Measurements from ENCODE around the gene NRBF2.
"Not testable (repeated sequence)": the region's sequence is repeated elsewhere in the genome, so short reads cannot be mapped to it uniquely, and the experiment has no call there.

NRBF2 gene

DNA sequence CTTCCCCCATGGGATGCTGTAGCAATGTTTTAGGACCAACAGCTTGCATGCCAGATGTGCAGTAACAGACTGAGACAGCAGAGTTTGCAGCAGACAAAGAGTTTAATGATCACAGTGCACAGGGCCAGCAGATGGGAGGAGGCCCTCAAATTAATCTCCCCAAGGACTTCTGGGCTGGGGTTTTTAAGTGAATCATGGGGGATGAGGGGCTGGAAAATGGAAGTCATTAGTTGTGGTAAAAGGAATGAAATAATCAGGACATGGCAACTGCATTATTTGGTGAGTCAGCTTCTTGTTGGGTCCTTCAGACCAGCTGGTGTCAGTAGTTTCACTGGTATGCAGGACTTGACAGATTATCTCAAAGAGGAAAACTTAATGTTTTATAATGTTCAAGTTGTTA lies 12.6 kb upstream of the NRBF2 start:
- DNase-seq, result no peak

DNA sequence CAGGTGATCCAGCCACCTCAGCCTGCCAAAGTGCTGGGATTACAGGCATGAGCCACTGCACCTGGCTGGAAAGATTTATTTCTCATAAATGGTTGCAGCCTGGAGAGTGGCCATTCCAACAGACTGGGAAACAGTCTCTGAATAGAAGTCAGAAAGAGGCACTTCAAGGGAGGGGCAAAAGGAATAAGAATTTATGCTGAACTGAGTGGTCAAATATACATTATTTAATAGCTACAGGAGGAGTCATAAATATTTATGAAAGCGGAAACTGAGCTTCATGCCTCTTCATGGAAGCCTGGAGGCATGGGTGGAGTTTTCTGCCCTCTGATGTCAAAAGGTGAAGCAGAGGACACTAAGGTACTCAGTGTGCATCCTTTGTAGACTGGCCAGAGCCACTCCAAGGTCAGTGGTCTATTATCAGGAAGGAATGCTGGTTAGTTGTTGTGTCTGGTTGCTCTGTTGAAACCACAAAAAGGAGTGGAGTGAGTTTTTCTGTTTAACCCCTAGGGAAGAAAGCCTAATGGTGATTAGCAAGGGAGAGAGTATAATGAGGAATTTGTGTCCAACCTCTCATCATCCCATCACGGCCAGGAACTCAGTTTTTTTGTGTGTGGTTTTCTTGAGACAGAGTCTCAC lies 9.3 kb upstream of the NRBF2 start:
- no peak for DNase-seq

DNA sequence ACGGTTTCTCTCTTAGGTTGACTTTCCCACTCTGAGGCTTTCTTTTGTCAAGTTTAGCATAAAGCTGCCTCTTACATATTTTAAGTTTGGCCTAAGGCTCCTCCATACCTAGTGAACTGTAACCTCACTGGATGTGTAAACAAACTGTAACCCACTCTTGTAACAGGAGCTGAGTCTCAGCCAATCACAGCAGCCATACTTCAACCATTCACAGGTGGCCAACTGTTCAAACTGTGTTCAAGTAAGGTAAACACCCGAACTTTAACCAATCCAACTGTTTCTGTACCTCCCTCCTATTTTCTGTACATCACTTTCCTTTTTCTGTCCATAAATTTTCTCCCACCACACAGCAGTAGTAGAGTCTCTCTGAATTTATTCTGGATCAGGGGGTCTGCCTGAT lies 7.7 kb upstream of the NRBF2 start:
- DNase-seq, result no peak

DNA sequence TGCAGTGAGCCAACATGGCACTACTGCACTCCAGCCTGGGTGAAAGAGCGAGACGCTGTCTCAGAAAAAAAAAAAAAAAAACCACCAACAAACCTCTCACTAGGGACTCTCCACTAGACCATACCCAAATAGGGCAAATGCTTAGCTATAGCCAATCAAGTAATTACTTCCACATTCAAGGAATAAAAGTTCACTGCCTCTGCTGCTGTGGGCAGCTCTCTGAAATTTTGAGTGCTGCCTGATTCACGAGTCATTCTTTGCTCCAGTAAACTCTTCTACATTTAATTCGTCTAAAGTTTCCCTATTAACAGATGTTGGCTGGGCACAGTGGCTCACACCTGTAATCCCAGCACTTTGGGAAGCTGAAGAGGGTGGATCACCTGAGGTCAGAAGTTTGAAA lies 4.7 kb upstream of the NRBF2 start:
- no peak for DNase-seq

DNA sequence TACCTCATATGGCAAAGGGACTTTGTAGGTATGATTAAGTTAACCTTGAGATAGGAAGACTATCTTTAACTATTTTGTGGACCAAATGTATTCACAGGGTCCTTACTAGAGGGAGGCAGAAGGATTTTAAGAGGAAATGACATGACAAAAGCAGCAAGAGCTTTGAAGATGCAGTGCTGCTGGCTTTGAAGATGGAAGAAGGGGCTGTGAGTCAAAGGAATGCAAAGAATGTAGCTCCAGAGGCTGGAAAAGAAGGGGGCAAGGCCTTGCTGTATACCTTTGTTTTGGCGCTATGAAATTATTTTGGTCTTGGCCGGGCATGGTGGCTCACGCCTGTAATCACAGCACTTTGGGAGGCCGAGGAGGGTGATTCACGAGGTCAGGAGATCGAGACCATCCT lies 3.2 kb upstream of the NRBF2 start:
- DNase-seq, result no peak

DNA sequence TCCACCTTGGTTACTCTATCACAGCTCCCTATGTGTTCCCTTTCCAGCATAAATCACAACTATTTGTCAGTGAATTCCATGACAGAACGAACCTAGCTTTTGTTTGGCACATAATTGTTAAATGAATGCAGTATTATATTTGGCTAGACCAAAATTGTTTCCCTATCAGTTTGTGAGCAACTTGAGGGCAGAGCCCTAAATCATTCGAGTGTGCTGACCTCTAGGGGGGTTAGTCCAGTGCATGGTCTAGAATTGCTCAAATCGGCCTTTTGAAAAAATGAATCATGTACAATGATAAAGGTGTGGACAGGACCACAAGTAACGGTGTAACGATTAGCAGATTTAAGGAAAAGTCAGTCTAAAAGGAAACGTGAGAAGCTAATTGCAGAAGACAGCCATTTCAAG lies 475 bp upstream of the NRBF2 start:
- DNase-seq, result no peak

DNA sequence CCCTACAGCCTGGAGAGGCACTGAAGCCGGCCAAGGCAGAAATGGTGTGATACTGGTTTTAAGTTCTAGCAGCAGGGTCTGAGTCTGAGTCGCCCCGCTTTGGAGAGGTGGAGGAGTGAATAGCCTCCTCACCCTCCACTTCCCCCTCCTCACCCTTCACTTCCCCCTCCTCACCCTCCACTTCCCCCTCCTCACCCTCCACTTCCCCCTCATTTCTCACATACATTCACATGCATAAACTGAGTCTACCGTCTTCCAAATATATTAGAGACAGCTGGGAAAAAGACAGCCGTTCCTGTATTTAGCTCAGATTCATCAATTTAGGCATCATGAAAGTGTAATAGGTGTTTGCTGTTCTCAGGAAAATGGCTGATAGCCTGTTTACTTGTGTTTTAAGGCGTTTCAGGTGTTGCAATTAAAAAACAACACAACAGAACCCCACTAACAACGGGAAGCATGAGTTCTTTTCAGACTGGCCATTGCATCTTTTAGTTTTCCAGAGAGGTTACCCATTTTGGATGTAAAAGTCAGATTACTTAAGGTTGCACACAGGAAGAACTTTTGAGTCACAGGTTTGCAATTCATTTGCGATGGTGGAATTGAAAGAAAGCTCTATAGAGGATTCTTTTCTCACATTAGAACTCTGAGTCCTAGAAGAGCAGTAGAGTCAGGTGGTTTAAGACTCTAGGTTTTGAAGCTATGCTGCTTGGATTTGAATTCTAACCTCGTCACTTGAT lies 861 bp downstream of the NRBF2 start:
- peak; percentile 9 for DNase-seq

DNA sequence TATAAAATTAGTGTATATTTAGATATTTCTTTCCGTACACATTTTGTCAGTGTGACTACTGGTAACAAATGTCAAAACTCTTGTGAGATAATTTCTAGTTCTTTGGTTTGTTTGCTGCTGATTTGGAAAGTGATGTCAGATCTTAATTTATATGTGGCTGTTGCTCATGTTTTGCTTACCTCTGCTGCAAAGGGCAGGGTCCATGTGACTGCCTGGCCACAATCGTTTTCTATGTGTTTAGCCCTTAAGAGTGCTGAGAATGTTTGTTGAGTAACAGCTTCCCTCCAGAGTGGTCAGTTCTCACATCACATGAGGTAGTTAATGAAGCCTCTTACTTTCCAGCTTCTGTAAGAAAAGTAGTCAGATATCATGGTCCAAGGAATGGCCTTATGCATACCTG lies 4.2 kb downstream of the NRBF2 start:
- no peak for DNase-seq

DNA sequence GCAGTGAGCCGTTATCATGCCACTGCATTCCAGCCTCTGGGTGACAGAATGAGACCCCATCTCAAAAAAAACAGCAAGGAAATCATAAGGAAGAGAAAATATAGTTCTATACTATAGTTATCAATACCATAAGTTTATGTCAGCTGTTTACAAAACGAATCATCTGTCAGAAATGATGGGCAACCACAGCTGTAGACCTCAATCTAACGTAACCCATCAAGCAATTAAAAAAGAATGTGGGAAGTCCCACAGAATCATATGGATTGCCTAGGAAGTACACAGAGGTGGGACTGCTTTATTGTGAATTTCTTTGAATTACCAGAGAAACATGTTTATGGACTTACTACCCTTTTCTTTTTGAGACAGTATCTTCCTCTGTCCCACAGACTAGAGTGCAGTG lies 6.9 kb downstream of the NRBF2 start:
- DNase-seq, result no peak

DNA sequence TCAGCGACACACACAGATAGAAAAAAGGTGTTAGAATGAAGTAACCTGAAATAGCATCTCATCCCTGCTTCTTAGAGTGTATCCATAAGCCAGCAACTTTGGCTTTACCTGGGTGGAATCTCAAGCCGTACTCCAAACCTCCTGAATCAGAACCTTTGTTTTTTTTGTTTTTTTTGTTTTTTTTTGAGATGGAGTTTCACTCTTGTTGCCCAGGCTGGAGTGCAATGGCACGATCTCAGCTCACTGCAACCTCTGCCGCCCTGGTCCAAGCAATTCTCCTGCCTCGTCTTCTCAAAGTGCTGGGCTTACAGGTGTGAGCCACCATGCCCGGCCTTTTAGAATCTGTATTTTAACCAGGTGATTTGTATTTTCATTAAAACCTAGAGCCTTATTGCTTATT lies 9.0 kb downstream of the NRBF2 start:
- DNase-seq, result no peak

DNA sequence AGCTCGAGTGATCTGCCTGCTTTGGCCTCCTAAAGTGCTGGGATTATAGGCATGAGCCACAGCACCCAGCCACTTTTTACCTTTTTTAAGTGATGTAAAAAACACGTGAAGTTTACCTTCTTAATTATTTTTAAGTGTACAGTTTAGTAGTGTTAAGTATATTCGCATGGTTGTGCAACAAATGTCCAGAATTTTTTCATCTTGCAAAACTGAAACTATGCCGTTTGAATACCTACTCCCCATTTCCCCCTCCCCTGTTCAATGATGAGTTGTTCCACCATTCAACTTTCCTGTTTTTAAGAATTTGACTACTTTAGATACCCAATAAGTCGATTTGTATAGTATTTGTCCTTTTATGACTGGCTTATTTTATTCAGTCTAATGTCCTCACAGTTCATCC lies 10.9 kb downstream of the NRBF2 start:
- DNase-seq, result no peak

DNA sequence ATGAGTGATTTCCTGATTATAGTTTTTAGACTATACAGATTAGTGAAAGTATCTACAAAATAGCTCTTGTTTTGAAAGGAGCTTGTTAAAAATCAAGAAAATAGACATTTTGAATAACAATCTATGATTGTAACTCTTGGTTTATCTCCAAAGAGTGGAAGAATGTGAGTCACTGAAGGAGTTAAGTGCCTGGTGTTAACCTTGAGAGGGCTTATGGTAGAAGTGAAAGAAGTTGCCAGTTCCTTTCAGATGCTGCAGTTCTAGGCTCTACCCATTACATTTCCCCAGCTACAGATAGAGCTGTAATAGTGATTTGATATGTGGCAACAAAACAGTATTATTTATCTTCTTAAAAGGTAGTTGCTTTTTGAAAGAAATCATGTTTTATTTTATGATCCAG lies 12.7 kb downstream of the NRBF2 start:
- no peak for DNase-seq

DNA sequence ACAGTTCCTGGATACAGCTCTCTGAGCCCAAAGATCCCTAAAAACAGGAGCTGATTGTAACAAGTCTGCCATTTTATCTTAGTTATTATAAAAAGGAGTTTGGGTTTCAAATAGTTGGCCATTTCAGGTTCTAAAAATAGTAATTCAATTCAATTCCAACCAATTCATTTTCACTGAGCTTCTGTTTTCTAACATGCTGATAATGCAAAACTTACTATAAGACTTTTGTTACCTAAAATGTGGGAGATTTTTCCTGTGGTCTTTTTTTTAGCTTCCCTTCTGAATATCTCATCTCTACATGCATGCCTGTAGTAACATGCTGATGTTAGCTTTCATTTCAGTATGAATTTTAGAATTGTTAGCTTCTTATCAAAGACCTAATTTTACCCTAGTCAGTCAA lies 13.4 kb downstream of the NRBF2 start:
- no peak for DNase-seq

DNA sequence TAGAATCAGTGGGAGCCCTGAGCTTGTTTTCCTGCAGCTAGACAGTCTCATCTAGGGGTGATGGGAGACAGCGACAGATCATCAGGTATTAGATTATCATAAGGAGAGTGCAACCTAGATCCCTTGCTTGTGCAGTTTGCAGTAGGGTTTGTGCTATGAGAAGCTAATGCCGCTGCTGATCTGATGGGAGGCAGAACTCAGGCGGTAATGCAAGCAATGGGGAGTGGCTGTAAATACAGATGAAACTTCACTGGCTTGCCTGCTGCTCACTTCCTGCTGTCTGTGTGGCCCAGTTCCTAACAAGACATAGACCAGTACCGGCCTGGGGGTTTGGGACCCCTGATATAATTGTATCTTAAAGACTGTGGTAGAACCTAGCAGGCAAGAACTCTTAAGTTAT lies 17.6 kb downstream of the NRBF2 start:
- DNase-seq, result no peak

DNA sequence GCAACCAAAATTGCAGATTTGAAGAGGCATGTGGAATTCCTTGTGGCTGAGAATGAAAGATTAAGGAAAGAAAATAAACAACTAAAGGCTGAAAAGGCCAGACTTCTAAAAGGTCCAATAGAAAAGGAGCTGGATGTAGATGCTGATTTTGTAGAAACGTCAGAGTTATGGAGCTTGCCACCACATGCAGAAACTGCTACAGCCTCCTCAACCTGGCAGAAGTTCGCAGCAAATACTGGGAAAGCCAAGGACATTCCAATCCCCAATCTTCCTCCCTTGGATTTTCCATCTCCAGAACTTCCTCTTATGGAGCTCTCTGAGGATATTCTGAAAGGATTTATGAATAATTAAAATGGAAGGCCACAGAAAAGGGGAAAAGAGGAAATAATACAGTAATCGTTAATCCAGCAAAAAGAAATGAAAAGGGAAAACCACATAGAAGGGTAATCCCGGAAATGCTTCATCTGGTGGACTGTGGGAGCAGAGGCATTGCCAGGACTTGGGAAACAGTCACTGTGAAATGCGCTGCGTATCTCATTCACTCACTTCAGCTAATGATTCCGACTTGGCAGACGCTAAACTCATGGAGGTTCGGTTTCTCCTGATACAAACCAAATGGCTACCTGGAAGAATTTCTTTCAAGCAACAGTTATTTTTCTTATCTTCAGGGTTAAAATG lies 20.9 kb downstream of the NRBF2 start:
- not testable (repeated sequence) for DNase-seq

DNA sequence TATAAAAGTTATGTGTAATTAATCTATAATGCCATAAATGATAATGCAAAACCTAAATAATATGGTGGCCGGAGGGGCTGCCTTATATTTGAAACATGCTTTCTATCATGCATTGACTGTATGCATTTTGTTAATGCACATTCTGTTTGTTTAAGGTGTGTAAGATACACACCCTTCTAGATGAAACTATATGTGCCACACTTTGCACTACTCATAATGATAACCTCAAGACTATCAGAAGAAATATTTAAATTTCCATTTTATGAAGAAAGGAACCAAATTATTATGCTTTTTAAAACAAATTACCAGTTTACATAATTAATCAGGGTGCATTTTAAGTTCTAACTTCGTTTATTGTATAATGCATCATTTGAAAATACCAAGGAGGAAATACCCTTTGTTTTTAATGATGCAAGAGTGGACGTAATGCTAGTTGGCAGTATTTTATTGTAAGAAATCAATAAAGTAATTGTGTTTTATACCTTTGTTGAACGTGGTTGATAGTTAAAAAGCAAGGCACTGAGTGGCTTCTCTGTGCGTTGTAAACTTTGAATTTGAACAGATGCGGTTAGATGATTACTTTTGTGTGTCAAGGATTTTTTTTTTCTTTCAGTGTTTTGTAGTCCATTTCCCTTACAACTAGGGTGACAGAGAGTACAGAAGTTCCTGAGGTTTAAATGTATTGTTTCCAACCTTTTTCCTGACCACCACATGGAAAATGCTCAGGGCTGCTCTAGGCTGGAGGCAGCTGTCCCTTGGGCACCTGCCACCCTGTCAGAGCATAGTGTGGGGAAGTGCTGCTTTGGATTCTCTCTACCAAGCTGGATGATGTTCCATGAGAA lies 21.6 kb downstream of the NRBF2 start:
- DNase-seq, result no peak

DNA sequence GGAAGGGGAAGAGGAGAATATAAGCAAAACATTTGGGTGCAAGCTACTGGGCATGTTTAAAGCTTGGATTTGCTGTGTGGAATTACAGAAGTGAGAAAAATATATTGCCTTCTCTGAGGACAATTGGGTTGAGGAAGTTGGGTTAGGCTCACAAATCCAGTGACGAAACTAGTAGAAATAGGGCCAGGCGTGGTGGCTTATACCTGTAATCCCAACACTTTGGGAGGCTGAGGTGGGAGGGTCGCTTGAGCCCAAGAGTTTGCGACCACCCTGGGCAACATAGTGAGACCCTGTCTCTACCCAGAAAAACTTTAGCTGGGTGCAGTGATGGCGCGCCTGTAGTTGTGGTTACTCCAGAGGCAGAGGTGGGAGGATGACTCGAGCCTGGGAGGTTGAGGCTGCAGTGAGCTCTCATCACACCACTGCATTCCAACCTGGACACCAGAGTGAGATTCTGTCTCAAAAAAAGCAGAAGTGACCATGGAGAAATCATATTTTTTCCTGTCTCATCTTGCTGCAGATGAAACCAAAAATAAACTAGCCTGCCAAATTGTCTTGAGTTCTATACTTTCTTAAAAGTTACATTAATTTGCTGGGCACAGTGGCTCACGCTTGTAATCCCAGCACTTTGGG lies 22.4 kb downstream of the NRBF2 start:
- no peak for DNase-seq

DNA sequence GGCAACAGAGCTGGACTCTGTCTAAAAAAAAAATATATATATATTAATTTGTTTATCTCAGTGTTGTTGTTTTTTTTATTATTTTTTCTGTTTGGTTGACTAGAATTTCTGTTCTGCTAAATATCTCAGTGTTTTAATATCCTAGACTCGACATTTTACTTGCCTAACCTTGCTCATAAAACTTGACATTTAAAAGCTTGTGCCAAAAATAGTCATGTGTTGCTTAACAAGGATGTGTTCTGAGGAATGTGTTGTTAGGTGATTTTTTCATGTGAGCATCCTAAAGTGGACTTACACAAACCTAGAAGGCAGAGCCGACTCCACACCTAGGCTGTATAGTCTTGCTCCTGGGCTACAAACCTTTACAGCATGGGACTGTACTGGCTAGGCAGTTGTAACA lies 23.1 kb downstream of the NRBF2 start:
- no peak for DNase-seq

DNA sequence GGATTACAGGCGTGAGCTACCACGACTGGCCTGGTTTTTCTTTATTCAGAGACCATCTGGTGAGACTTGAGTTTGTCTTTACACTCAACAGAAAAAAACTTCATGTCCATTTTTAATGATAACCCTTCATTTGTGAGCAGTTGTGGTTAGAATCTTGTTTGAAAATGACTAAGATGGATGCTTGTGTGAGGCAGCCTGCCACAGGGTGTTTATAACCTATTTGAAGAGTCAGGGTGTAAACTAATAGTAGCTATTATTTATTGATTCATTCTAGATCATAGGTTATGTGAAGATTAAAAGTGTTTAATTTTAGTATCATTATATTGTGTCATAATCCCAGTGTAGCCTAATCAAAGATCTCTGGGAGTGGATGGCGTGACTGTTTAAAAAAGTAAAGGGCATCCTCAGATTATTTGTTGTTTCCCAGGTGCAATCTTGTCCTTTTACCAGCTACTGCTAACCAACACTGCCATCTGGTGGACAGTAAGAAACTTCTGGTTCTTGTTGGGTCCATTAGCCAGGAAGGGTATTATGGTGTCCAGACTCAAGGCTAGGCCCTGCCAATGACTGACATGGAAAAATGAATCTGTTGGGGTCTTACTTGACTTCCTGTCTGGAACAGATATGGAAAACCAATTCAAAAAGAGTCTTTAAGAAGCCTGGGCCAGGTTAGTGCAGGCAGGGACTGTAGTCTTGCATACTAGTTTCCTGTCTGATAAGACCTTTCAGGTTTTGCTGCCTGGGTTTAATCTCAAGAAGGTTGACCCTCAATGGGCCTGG lies 24.9 kb downstream of the NRBF2 start:
- peak; percentile 74 for DNase-seq

DNA sequence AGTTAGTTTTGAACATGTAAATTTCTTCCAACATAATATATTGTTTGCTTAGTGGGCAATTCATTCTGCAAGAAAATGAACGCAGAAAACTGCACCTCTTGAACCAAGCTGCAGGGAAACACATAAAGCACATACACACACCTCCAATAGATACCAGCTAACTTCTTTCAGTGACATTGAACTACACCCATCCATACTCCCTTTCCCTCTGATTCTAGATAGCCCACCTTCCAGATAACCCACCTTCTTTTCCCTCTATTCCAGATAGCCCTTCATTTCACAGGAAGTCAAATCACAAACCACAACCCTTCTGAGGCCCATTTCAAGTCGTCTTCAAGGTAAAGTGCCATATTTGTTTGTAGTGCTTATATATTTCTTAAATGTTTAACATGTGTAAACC lies 28.5 kb downstream of the NRBF2 start:
- no peak for DNase-seq

DNA sequence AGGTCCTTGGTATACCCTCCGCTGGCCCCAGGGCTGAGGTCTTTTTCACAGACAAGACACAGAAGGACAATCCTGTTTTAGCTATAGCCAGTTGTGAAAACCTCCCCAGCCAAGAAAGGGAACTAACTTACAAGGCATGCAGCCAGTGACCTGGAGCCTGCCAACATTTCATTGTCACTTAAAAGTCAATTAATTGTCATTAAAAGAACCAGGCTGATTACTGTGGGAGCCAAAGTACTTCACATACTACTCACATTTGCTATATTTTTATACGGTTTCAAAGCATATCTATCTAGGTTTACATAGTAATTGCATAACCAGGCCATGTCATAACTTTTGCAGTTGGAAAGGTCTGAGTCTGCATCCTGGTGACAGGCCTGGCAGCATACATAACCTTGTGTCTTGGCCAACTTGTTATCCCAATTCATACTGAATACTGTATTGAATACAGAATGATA lies 31.1 kb downstream of the NRBF2 start:
- no peak for DNase-seq

DNA sequence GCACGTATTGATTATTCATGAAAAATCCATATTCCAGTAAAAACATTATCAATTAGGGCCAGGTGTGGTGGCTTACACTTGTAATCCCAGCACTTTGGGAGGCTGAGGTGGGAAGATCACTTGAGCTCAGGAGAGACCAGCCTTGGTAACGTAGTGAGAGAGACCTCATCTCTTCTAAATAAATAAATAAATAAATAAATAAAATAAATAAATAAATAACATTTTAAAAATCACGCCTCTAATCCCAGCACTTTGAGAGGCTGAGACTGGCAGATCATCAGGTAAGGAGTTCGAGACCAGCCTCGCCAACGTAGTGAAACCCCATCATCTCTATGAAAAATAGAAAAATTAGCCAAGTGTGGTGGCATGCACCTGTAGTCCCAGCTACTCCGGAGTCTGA lies 32.1 kb downstream of the NRBF2 start:
- no peak for DNase-seq
